NK-92 treated with Interleukin-12 subunit alpha and Interleukin-12 subunit beta, amount 100 ng/mL, for 24 hours (cell line): ENCODE measurements around the gene PIGV.
A peak's percentile ranks its signal among the peaks of the same experiment; 100 is the strongest.
"Not testable (repeated sequence)": the region's sequence is repeated elsewhere in the genome, so short reads cannot be mapped to it uniquely, and the experiment has no call there.

Experiments used
- DNase-seq: peaks from one replicate; lab custom pipeline; 2025; lab: John Stamatoyannopoulos, UW

The PIGV gene

GRCh38 chr1:26794391-26794790 lies 6.6 kb downstream of the PIGV start:
- DNase-seq = no peak

GRCh38 chr1:26797627-26798026 lies 9.9 kb downstream of the PIGV start:
- DNase-seq = no peak

- DNase-seq = peak; percentile 53
These were observed 11.9 kb downstream of the PIGV start for GRCh38 chr1:26799479-26800142.

- DNase-seq = not testable (repeated sequence)
These were observed 16.2 kb downstream of the PIGV start for GRCh38 chr1:26803932-26804331.

- DNase-seq = peak; percentile 64
These were observed 22.4 kb downstream of the PIGV start for GRCh38 chr1:26810105-26810504.

GRCh38 chr1:26811057-26811456 lies 23.3 kb downstream of the PIGV start:
- DNase-seq = peak; percentile 52

- no peak for DNase-seq
These were observed 24.0 kb downstream of the PIGV start for GRCh38 chr1:26811708-26812107.

GRCh38 chr1:26814377-26814776 lies 26.6 kb downstream of the PIGV start:
- DNase-seq = no peak

- DNase-seq = no peak
These were observed 27.1 kb downstream of the PIGV start for GRCh38 chr1:26814893-26815292.

GRCh38 chr1:26820784-26821269 lies 33.1 kb downstream of the PIGV start:
- DNase-seq = no peak

GRCh38 chr1:26822737-26823395 lies 35.1 kb downstream of the PIGV start:
- DNase-seq = no peak

- DNase-seq = no peak
These were observed 37.0 kb downstream of the PIGV start for GRCh38 chr1:26824731-26825130.

- DNase-seq = peak; percentile 50
These were observed 38.7 kb downstream of the PIGV start, which contains the start of gene ZDHHC18 for GRCh38 chr1:26826261-26827105. Gene ZDHHC18 (plus strand): TSS chr1:26826688. CDS start chr1:26826805, 117 bp downstream.

GRCh38 chr1:26827106-26827604 lies 39.4 kb downstream of the PIGV start:
- DNase-seq = no peak

GRCh38 chr1:26827663-26828062 lies 39.9 kb downstream of the PIGV start:
- DNase-seq = no peak

- DNase-seq = no peak
These were observed 40.8 kb downstream of the PIGV start for GRCh38 chr1:26828411-26828991.

GRCh38 chr1:26829184-26829911 lies 41.6 kb downstream of the PIGV start:
- DNase-seq = no peak

- no peak for DNase-seq
These were observed 43.3 kb downstream of the PIGV start for GRCh38 chr1:26831059-26831458.

- DNase-seq = no peak
These were observed 43.9 kb downstream of the PIGV start for GRCh38 chr1:26831546-26832248.

- DNase-seq = no peak
These were observed 44.7 kb downstream of the PIGV start for GRCh38 chr1:26832249-26832960.
